ENCODE measurements around the gene PRRT1B.

DNA sequence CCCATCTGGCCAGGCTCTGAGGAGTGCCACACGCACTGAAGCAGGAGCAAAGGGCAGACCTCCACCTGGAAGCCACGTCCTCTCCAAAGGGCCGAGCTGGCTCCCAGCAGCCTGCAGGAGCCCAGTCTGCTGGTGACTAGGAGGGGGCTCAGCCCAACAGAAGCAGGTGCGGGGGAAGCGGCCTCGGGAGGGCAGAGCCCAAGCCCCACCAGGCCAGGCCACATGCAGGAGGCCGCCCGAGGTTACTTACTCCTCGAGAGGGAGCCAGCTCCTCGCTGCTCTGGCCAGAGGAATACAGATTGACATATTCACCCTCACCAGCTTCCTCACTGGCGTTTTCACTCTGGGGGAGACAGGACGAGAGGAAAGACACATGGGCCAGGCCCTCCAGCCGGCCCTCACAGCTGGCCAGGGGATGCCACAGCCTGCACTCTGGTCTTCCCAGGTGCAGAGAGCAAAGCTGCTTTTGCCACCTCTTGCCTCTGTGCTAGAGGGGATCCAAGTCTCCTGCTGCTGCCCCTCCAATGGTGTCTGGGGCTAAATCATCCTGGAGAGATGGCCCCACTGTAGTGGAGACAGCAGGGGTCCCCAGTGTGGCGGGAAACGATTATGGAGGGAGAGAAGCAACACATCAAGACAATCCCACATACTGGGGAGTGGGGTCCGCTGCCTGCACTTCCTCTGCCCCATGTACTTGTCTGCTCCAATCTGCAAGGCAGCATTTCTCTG lies 58.6 kb downstream of the PRRT1B start:
- TF ChIP-seq BHLHE40 (IDR thresholded peaks at IDR 0.05; ENCODE audit: low read depth, low read length) (no peak), USF2 (IDR thresholded peaks at IDR 0.05) (no peak), MAFK (IDR thresholded peaks at IDR 0.05; ENCODE audit: partially characterized antibody) (no peak), CTCF (IDR thresholded peaks at IDR 0.05) (no peak), POLR2A (IDR thresholded peaks at IDR 0.05; ENCODE audit: low read length) (no peak)
